HG03378 (cell line): ENCODE results near the gene HOXD3.

Source experiments
- ATAC-seq: cut with Tn5 transposase; IDR thresholded peaks from one replicate; pipeline ENCODE4 v1.9.1; 2021; ENCODE audit warnings: mild to moderate bottlenecking, moderate library complexity; ENCODE audit not compliant: unreplicated experiment

HOXD3 gene

DNA sequence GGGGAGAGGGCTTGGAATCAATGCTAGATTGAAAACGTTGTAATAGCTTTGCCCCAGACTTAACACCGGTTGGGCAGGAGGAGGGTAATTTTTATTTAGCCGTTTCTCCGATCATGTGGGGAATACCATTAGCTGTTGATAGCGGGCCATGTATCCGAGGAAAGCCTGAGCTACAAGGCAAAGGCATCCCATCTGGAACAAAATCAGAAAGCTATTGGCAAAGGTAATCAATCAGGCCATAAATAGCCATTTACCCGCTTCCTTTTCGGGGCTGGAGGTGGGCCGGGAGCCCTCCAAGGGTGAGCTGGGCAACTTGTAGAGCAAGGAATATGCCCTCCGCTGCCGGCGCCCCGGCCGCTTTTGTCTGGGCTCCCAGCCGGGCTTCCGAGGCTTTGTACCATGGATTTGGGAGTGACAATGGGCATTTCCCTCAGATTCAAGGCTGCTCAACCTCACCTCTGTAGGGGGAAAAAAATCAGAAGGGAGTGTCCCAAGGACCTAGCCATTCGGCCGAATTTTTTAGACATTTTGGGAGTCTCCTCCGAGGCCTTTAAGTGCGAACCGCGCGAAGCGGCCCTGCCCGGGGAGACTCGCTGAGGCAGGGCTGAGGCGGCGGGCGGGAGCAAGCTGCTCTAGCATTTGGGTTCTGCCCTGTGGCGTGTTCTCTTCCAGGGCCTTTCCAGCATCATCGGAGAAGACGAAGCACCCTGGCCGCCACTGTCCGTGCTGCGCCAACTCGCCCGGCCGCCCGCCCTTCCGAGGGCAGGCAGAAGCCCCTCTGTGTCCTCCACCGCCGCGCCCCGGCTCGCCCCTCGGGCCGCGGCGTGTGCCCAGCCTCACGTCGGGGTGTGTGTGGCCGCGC lies 35.7 kb upstream of the HOXD3 start:
- no peak for ATAC-seq

DNA sequence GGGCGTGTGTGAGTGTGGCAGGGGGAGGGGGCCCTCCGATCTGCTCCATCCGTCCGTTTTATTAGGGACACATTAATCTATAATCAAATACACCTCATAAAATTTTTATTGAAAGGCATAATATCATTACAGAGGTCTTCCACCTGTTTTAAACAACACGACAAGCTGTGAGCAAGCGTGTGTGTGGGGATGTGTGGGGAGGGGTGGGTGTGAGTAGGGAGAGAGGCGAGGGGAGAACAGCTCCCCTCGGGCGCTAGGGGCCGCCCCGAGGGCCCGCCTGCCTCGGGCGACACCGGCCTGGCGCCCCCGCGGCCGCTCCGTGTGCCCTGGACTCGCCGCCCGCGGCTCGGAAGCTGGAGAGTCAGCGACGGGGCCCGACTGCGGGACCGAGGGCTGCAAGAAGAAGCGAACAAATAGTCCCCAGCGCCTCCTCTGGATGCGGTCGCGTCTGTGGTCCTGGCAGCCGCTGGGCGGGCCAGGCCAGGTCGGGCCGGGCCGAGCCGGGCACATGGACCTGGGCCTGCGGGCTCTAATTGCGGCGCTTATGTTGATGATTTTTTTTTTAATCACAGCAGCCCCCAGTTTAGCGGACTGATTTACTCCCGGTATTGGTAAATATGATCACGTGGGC lies 34.9 kb upstream of the HOXD3 start:
- no peak for ATAC-seq

GRCh38 chr2:176122683-176123410 lies 34.3 kb upstream of the HOXD3 start, which contains the start of gene HOXD9:
HOXD9 (plus strand) TSS chr2:176122719; CDS start chr2:176122769, 50 bp downstream.
- ATAC-seq = no peak

- ATAC-seq = no peak
Observed at GRCh38 chr2:176123411-176124109, 33.5 kb upstream of the HOXD3 start.

DNA sequence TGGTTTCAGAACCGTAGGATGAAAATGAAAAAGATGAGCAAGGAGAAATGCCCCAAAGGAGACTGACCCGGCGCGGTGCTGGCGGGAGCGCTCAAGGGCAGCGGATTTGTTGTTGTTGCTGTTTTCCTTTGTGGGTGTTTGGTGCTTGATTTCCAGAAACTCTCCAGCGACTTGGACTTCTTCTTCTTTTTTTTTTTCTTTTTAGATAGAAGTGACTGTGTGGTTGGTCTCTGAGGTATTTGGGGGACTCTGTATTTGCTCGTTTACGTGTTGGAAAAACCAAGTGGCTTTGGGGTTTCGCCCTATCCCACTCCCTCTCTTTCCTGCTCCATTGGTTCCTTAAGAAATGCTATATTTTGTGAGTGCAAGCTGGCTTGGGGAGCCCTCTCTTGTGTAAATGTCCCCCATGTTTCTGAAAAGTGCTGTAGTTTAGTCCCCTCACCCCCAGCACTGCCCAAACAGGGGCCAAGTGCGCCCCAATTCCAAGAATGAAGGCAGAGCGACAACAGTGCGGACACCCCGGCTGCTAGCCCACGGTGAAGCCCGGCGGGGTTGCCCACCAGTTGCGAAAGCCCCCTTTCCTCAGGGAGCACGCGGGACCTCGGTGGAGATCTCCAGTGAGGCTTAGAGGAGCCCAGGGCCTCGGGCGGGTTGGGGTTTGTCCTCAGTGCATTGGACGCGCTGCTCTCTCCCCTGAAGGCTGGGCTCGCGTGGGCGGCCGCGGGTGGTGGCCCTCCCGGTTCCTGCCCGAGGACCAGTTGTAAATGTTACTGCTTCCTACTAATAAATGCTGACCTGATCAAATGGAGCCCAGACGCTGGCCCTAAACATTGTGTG lies 32.8 kb upstream of the HOXD3 start:
- no peak for ATAC-seq

- no peak for ATAC-seq
Observed at GRCh38 chr2:176124947-176125771, 31.9 kb upstream of the HOXD3 start.

DNA sequence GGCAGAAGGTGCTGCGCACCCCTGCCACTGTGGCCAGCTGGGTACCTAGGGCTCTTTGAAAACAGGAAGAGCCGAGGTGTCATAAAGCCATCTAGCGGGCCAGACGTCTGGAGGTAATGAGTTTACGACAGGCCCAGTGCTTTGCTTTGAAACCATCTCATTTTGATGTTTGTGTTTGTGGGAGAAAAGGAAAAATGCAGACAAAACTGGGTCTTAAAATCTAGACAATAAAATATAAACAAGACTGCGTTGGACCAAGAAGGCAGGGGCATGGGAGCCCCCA lies 31.4 kb upstream of the HOXD3 start:
- ATAC-seq = no peak

GRCh38 chr2:176126929-176127773 lies 30.0 kb upstream of the HOXD3 start:
- ATAC-seq = no peak

DNA sequence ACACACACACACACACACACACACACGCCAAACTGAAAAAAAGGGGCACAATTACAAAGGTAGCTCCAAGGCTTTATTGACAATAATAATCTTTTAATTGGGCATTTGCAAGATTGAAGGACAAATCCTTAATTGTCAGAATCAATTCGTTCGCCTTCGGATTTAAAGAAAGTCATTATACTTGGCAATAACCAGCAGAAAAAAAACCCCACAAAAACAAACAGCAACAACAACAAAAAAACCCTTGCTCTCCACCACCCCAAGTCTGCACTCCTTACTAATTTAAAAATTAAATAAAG lies 29.4 kb upstream of the HOXD3 start:
- ATAC-seq = no peak

DNA sequence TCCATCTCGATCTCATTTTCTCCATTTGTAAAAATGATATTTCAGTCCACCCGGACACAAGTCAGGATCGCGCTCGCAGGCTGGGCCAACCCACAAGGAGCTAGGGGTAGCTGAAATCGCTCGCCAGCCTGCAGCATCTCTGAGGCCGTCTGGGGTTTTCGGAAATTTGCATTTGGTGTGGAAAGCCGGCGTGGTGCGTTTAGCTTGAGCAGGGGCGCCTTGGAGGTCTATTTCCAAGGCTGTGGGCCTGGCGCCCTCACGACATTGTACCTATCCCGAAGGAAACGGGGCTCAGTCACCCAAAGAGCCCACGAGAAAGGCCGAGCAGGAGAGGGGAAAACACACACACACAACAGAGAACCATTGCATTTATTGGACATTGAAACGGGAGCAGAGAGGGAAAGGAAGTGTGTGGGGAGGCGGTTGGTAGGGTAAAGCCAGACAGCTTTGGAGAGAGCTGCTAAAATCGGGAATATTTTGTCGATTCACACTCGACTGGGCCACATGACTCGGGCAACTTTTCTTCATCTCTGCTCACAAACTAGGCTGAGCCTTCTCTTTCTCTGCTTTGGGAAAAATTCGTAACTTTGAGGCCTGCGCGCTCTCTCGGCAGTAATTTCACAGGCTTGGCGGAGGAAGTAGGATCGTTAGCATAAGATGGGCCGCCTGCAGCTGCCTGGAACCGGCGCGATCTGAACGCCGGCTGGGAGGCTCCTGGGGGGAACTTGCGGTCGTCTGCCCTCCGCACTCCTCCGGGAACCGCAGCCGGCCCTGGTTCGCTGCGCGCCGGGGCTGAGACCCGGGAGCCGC lies 28.7 kb upstream of the HOXD3 start:
- no peak for ATAC-seq

GRCh38 chr2:176128982-176129796 lies 27.9 kb upstream of the HOXD3 start, which contains the start of gene HOXD8:
HOXD8 (plus strand) TSS chr2:176129705; CDS start chr2:176130367, 662 bp downstream.
- no peak for ATAC-seq

- ATAC-seq = no peak
Observed at GRCh38 chr2:176129813-176130146, 27.3 kb upstream of the HOXD3 start.

- ATAC-seq = no peak
Observed at GRCh38 chr2:176130147-176130956, 26.8 kb upstream of the HOXD3 start.

DNA sequence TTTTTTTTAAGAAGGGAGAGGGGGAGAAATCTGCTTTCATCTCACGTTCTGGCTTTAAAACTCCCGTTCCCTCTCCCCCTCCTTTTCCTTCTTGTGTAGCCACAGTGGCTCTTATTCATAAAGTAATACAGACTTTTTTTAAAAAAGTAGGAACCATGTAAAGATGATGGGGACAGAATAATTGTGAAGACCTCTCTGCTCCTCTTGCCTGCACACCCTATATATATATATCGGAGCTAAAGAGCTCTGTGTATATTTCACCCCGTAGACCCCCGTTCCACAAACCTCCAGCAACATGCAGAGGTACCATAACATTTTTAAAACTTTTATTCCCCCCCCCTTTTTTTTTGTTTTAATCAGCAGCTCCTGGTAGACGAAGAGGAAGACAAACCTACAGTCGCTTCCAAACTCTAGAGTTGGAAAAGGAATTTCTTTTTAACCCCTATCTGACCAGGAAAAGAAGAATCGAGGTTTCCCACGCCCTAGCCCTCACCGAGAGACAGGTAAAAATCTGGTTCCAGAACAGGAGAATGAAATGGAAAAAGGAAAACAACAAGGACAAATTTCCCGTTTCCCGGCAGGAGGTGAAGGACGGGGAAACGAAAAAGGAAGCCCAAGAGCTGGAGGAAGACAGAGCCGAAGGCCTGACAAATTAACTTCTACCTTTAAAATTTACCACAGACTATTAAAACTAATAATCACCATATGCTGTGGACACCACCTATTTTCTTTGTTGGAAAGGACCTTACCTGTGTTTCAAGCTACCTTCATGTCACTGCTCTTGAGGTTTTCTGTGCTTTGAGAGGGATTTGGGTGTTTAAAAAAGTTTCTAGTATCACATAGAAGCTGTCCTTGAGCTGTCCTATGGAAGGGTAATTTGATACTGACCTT lies 25.9 kb upstream of the HOXD3 start:
- no peak for ATAC-seq

DNA sequence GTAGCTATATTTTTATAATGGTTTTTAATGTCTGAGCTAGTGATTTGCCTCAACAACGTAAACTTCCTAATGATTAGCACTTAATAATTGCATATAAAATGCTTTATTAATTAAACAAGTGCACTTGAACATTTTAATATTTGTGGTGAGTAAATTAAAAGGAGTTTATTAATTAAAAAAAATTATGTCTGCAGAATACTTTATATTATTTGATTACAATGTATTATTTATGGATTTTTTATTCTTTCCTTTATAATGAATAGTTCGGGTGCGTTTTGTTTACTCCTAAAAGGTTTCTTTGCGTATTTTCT lies 25.3 kb upstream of the HOXD3 start:
- no peak for ATAC-seq
